Stomach (tissue), 4 donors: ENCODE results near the gene ZMYND10.
"Not testable (repeated sequence)": the region's sequence is repeated elsewhere in the genome, so short reads cannot be mapped to it uniquely, and the experiment has no call there.

ENCODE experiments used
- CTCF ChIP-seq, 7 experiments: fragments of 450-650 bp in 4 of 7; fragments of 200-600 bp in 3 of 7; sonication (generic) in 3 of 7; IDR thresholded peaks; one replicate each; pipeline ENCODE4 v1.5.1; 2016 to 2019; ENCODE audit warnings: antibody characterized with exemption in 7 of 7, control low read depth in 2 of 7, mild to moderate bottlenecking in 1 of 7
- EP300 ChIP-seq: sonication (generic); formaldehyde crosslinking; IDR thresholded peaks from one replicate; pipeline ENCODE4 v1.6.1; 2017; ENCODE audit warnings: antibody characterized with exemption
- POLR2A ChIP-seq, 4 donors: fragments of 450-650 bp; IDR thresholded peaks; one replicate each; pipeline ENCODE4 v1.6.1; 2016; ENCODE audit warnings: antibody characterized with exemption in 4 of 4, control low read depth in 2 of 4, mild to moderate bottlenecking in 1 of 4, moderate library complexity in 1 of 4

GRCh38 chr3:50312041-50312440 is 33.5 kb downstream of the ZMYND10 start:
- not testable (repeated sequence) for TF ChIP-seq CTCF (IDR thresholded peaks at IDR 0.05); POLR2A (IDR thresholded peaks at IDR 0.05); EP300
